GM21367 (cell line): ENCODE results near the gene SMOC2.
"Not testable (repeated sequence)": the region's sequence is repeated elsewhere in the genome, so short reads cannot be mapped to it uniquely, and the experiment has no call there.

Experiments
- ATAC-seq: cut with Tn5 transposase; IDR thresholded peaks from one replicate; pipeline ENCODE4 v1.9.1; 2021; ENCODE audit not compliant: unreplicated experiment

Gene SMOC2

GRCh38 chr6:168699631-168700295, 258.8 kb downstream of the SMOC2 start:
- no peak for ATAC-seq

DNA sequence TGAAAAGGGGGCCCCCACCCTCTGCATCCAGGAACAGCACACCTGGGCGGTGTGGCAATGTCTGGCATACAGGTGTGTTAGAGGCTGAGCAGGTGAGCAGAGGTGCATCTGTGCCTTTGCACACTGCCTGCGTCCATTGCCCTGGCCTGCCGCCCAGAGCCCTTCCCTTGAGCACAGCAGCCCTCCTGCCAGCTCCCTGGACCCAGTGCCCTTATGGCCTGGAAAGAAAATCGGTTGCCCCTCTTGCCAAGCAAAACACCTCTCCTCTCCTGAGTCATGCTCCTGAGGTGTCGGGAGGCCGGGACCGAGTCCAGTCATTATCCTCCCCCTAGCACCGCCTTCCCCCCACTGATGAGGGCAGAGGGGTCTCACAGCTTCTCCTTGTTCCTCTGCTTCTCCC, 259.9 kb downstream of the SMOC2 start:
- no peak for ATAC-seq

DNA sequence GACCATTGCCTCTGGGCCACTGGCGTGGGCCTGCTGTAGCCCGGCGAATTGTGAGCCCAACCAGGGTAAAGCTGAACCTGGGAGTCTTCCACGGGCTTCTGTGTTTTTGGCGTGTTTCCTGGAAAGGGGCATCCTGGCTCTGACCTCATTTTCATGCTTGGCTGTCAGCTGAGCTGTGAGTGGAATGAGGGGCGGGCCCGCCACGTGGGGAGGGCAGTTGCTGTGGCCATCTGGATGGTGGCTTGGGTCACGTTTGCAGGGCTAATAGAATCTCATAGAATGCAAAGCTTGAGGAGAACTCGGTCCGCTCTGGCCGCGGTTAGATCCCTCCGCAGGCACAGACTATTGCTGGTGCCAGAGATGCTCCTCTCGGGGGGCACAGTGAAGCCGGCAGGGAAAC, 263.0 kb downstream of the SMOC2 start:
- no peak for ATAC-seq

DNA sequence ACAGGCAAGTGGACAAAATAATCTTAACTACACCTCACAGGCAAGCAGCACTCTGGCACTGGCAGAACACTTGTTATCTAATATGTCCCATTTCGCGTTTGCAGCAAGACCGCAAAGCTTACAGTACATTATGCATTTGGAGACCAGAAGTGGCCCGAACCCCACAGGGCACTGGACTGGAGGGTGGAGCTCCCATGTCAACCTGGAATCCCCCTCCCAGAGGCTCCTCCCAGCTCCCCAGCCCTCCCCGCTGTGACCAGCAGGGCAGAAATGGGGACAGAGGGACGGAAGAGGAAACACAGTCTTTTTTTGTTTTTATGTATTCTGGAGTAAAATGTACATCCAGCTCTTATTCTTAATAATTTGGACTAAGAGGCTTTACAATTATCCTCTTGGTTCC, 263.7 kb downstream of the SMOC2 start:
- ATAC-seq, result no peak

- ATAC-seq, result not testable (repeated sequence)
Observed at GRCh38 chr6:168705271-168705670, 264.3 kb downstream of the SMOC2 start.

DNA sequence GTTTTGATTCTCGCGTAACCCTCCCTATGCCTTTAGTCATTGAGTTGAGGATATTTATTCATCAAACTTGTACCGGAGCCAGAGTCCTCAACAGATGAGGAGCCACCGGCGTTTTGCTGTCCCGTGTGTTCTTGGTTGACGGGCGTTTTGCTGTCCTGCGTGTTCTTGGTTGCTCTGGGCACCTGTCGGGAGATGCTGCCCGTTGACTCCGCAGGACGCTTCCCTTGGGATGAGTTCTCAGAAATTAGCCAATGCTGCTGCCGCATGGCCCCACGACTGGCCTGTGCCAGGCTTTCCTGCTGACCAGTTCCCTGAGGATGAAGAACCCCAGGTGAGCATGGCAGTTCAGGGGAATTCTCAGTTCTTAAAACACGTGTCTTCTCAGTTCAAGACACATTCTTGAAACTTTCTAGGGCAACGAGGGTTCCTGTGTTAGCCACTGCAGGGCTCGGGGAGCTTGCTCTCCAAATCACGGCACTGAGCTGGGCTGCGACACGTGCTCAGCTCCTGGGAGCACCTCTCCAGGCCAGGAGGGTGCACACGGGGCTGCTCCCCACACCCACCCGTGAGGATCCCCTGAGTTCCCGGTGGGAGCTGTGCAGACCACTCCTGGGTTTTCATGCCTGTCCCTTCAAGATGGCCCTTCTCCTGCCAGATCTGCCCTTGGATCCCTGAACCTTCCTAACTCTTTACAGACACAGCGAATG, 265.6 kb downstream of the SMOC2 start:
- ATAC-seq, result no peak

DNA sequence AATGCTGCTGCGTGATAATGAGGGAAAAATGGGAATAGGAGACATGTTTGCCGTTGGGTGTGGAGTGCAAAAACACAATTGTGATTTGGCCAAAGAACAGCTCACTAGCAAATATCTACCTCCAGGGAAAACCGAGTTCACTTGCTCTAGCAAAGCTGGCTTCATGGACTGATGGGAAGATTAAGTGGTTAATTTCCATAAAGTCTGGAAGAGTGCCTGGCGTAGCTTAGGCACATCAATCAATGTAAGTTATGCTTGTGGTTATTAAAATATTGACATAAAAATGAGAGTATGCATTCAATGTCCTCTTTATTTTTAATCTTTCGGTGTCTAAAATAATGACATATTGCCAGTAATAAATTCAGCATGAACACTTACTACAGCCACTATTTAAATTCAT, 267.5 kb downstream of the SMOC2 start:
- ATAC-seq, result no peak

DNA sequence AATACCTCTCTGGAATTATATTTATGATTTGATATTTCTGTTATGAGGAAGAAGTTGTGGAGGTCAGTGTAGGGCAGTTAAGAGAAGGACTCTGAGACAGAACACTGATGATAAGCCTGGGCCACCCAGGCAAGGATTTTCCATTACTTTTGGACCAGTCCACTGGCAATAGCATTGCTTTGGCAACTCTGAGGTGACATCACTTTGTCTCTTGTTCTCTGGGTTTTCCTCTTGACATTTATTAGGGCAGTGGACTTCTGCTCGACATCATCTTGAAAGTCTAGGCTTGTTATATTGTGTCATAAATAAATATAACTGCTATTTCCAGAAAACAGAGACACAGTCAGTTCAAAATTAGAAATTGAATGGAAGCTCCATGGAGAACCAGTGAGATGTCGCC, 268.0 kb downstream of the SMOC2 start:
- ATAC-seq, result no peak

- ATAC-seq, result no peak
Observed at GRCh38 chr6:168709390-168709789, 268.4 kb downstream of the SMOC2 start.

- ATAC-seq, result no peak
Observed at GRCh38 chr6:168709991-168710390, 269.0 kb downstream of the SMOC2 start.

DNA sequence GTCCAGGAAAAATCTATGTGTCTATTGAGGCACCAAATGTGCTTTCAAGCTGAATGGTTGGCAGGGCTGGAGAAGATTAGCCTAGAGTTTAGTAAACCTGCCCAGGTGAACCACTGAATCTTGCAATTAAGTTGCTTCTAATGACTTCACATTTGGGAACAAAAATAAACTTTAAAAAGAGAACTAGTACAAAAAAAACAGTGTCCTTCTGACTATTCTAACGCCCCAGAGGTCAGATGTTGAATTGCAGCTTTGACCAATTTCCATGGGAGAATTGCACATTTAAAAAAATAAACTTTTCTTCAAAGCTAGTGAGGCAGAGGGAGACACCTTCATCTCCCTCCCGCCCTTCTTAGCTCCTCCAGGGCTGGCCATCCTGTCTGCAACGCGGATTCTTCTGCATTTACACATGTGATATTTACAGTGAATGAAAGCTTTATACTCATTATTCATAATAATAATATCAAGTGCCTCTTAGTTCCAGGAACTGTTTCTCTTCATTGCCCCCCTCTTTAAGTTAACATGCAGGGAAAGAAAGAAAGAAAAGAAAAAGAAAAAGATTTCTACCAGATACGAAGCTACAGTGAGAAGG, 270.2 kb downstream of the SMOC2 start:
- no peak for ATAC-seq

- no peak for ATAC-seq
Observed at GRCh38 chr6:168711666-168712300, 270.8 kb downstream of the SMOC2 start.

DNA sequence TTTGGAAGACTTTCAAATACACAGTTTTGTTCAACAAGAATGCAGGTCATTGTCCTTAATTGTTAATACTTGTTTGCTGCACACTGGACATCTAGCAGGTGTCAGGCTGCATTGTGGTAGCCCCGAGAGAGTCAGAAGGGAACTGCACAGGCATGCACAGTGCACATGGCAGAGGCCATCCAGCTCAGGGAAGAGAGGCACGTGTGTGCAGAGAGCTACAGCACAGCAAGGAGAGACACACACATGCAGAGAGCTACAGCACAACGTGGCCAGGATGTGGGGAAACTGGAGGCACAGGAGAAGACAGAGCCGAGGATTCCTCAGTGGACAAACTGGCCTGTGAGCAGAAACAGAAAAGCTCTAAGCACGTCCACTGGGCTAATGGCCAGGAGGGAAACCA, 272.0 kb downstream of the SMOC2 start:
- no peak for ATAC-seq

- ATAC-seq, result no peak
Observed at GRCh38 chr6:168713839-168714238, 272.9 kb downstream of the SMOC2 start.

- ATAC-seq, result no peak
Observed at GRCh38 chr6:168714547-168715260, 273.7 kb downstream of the SMOC2 start.

GRCh38 chr6:168715643-168716481, 274.9 kb downstream of the SMOC2 start:
- ATAC-seq, result no peak

DNA sequence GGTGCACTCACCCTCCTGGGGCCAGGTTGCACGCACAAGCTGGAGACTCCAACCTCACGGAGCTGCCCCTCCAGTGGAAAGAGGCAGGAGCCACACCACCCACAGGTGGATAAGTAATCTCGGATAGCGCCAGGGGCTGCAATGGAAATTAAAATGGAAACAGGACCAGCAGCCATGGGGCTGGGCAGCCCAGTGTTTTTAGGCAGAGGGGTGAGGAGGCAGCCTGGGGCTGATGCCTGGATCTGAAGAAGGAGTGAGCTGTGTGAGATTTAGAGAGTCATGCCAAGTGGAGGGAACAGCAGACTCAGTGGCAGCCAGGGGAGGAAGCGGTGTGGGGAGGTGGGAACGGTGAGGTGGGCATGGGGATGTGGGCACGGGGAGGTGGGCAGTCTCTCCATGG, 275.6 kb downstream of the SMOC2 start:
- ATAC-seq, result no peak

GRCh38 chr6:168717491-168717890, 276.5 kb downstream of the SMOC2 start:
- ATAC-seq, result no peak
